ENCODE data around the gene REEP6. TPM values are rescaled to one million over a fixed set of nuclear protein-coding genes. Genes with fewer than 3 reads are reported as not detected.

Gene REEP6
- total RNA-seq, 3 donors from 2014 or later (not counting 1 experiment from before 2014, with no cell fraction given): 3.9 to 5.0 (median 4.3) TPM

GRCh38 chr19:1521636-1522035 lies 30.7 kb downstream of the REEP6 start:
- no peak for DNase-seq
- no peaks in the 10 kb centered on the region for H3K36me3 ChIP-seq (ENCODE audit: control insufficient read depth, insufficient read depth, low read length)
- peaks cover 19 to 30% of the 10 kb centered on the region in 2 donors for H3K27me3 Mint-ChIP-seq (ENCODE audit: low read depth in 2 of 2)
- H3K4me3 ChIP-seq (ENCODE audit: low read length): no peak overlapping the region
- no peaks in the 10 kb centered on the region for H3K4me1 ChIP-seq (ENCODE audit: control insufficient read depth, insufficient read depth, low read length)
- H3K36me3 Mint-ChIP-seq: no peaks in the 10 kb centered on the region
- no peak for ATAC-seq
- intact Hi-C loops (cut with micrococcal nuclease): no loop called here
- no peak overlapping the region for H3K27ac ChIP-seq (ENCODE audit: low read length)
- no peak for TF ChIP-seq CTCF (IDR thresholded peaks at IDR 0.05)
- no peaks in the 10 kb centered on the region for H3K9me3 Mint-ChIP-seq
- H3K4me1 Mint-ChIP-seq: peaks cover 0 to 8% of the 10 kb centered on the region in 2 donors
- no peaks in the 10 kb centered on the region for H3K9me3 ChIP-seq (ENCODE audit: control insufficient read depth, insufficient read depth, low read length)
- 79% methylated on average over 14 of the region's 14 CpGs for WGBS (ENCODE audit: insufficient coverage)
- H3K27me3 ChIP-seq (ENCODE audit: control insufficient read depth, insufficient read depth, low read length): peaks cover 20% of the 10 kb centered on the region
- no peak overlapping the region for H3K4me3 Mint-ChIP-seq
- no peak overlapping the region for H3K27ac Mint-ChIP-seq

- H3K27me3 ChIP-seq (ENCODE audit: control insufficient read depth, insufficient read depth, low read length): peaks cover 20% of the 10 kb centered on the region
- H3K36me3 Mint-ChIP-seq: no peaks in the 10 kb centered on the region
Measured at GRCh38 chr19:1522061-1522460, 31.1 kb downstream of the REEP6 start.

GRCh38 chr19:1522838-1523237 lies 31.9 kb downstream of the REEP6 start:
- Histone ChIP-seq H3K36me3 (ENCODE audit: control insufficient read depth, insufficient read depth, low read length) (no peaks in the 10 kb centered on the region), H3K27ac (ENCODE audit: low read length) (no peak overlapping the region), H3K4me3 (ENCODE audit: low read length) (no peak overlapping the region), H3K9me3 (ENCODE audit: control insufficient read depth, insufficient read depth, low read length) (no peaks in the 10 kb centered on the region), H3K27me3 (ENCODE audit: control insufficient read depth, insufficient read depth, low read length) (peaks cover 20% of the 10 kb centered on the region), H3K4me1 (ENCODE audit: control insufficient read depth, insufficient read depth, low read length) (no peaks in the 10 kb centered on the region)
- peaks cover 19 to 38% of the 10 kb centered on the region in 2 donors for H3K27me3 Mint-ChIP-seq (ENCODE audit: low read depth in 2 of 2)
- ATAC-seq (no peak), DNase-seq (no peak)
- peaks cover 0 to 8% of the 10 kb centered on the region in 2 donors for H3K4me1 Mint-ChIP-seq
- no peaks in the 10 kb centered on the region for H3K9me3 Mint-ChIP-seq
- no peak overlapping the region for H3K27ac Mint-ChIP-seq
- 73% methylated on average over 18 of the region's 18 CpGs for WGBS (ENCODE audit: insufficient coverage)
- no peaks in the 10 kb centered on the region for H3K36me3 Mint-ChIP-seq
- no peak overlapping the region for H3K4me3 Mint-ChIP-seq
- TF ChIP-seq CTCF (IDR thresholded peaks at IDR 0.05): no peak
- intact Hi-C loops (cut with micrococcal nuclease): no loop called here

More at GRCh38 chr19:1522061-1522460, 31.1 kb downstream of the REEP6 start:
- no peak overlapping the region for H3K27ac ChIP-seq (ENCODE audit: low read length)
- H3K9me3 Mint-ChIP-seq: no peaks in the 10 kb centered on the region
- no peak overlapping the region for H3K4me3 Mint-ChIP-seq
- no peak for ATAC-seq
- H3K27ac Mint-ChIP-seq: no peak overlapping the region
- DNase-seq: no peak
- H3K27me3 Mint-ChIP-seq (ENCODE audit: low read depth in 2 of 2): peaks cover 19 to 33% of the 10 kb centered on the region in 2 donors
- H3K9me3 ChIP-seq (ENCODE audit: control insufficient read depth, insufficient read depth, low read length): no peaks in the 10 kb centered on the region
- intact Hi-C loops (cut with micrococcal nuclease): no loop called here
- H3K36me3 ChIP-seq (ENCODE audit: control insufficient read depth, insufficient read depth, low read length): no peaks in the 10 kb centered on the region
- H3K4me3 ChIP-seq (ENCODE audit: low read length): no peak overlapping the region
- TF ChIP-seq CTCF (IDR thresholded peaks at IDR 0.05): no peak
- WGBS (ENCODE audit: insufficient coverage): 78% methylated on average over 9 of the region's 10 CpGs
- no peaks in the 10 kb centered on the region for H3K4me1 ChIP-seq (ENCODE audit: control insufficient read depth, insufficient read depth, low read length)
- peaks cover 0 to 8% of the 10 kb centered on the region in 2 donors for H3K4me1 Mint-ChIP-seq

Measured in natural killer cell (primary cell).